DMS79 (cell line): ENCODE measurements around the gene IVNS1ABP.
"Not testable (repeated sequence)": the region's sequence is repeated elsewhere in the genome, so short reads cannot be mapped to it uniquely, and the experiment has no call there.

Experiments
- DNase-seq: peaks from one replicate; lab custom pipeline; 2025; lab: John Stamatoyannopoulos, UW

Gene IVNS1ABP

GRCh38 chr1:185317034-185317885 is at the start of gene IVNS1ABP:
TSS of gene IVNS1ABP (minus strand) at chr1:185317243. CDS start at chr1:185309493, 7,750 bp downstream.
- DNase-seq: peak; percentile 93

- no peak for DNase-seq
Measured at GRCh38 chr1:185365951-185366350, 48.9 kb upstream of the IVNS1ABP start.

- DNase-seq: not testable (repeated sequence)
Measured at GRCh38 chr1:185364528-185364927, 47.5 kb upstream of the IVNS1ABP start.

- DNase-seq: no peak
Measured at GRCh38 chr1:185363205-185363604, 46.2 kb upstream of the IVNS1ABP start.

GRCh38 chr1:185360714-185361113 is 43.7 kb upstream of the IVNS1ABP start:
- no peak for DNase-seq

- DNase-seq: no peak
Measured at GRCh38 chr1:185358957-185359356, 41.9 kb upstream of the IVNS1ABP start.

- no peak for DNase-seq
Measured at GRCh38 chr1:185355947-185356346, 38.9 kb upstream of the IVNS1ABP start.

- no peak for DNase-seq
Measured at GRCh38 chr1:185353124-185353523, 36.1 kb upstream of the IVNS1ABP start.

GRCh38 chr1:185351734-185352466 is 34.9 kb upstream of the IVNS1ABP start:
- DNase-seq: no peak

- DNase-seq: no peak
Measured at GRCh38 chr1:185350027-185350442, 33.0 kb upstream of the IVNS1ABP start.

- DNase-seq: no peak
Measured at GRCh38 chr1:185349556-185349955, 32.5 kb upstream of the IVNS1ABP start.

- DNase-seq: no peak
Measured at GRCh38 chr1:185348985-185349384, 31.9 kb upstream of the IVNS1ABP start.

GRCh38 chr1:185348296-185348695 is 31.3 kb upstream of the IVNS1ABP start:
- DNase-seq: no peak

GRCh38 chr1:185345913-185346720 is 29.1 kb upstream of the IVNS1ABP start:
- DNase-seq: no peak

- DNase-seq: no peak
Measured at GRCh38 chr1:185343306-185343705, 26.3 kb upstream of the IVNS1ABP start.

GRCh38 chr1:185342672-185343259 is 25.7 kb upstream of the IVNS1ABP start:
- DNase-seq: no peak

GRCh38 chr1:185342017-185342416 is 25.0 kb upstream of the IVNS1ABP start:
- DNase-seq: no peak

- no peak for DNase-seq
Measured at GRCh38 chr1:185341196-185341781, 24.2 kb upstream of the IVNS1ABP start.

GRCh38 chr1:185338719-185339622 is 21.9 kb upstream of the IVNS1ABP start:
- no peak for DNase-seq

- no peak for DNase-seq
Measured at GRCh38 chr1:185337246-185337645, 20.2 kb upstream of the IVNS1ABP start.
